K562 (cell line): Measurements from ENCODE around the gene SOWAHA. TPM values are rescaled to one million over a fixed set of nuclear protein-coding genes. Genes with fewer than 3 reads are reported as not detected.
A peak's percentile ranks its signal among the peaks of the same experiment; 100 is the strongest.

Experiments
- ATAC-seq: fragments of 200-7000 bp; cut with Tn5 transposase; 3 replicates; pipeline ENCODE4 v1.9.1; 2020; ENCODE audit warnings: moderate library complexity
- BruUV-seq: library from RNA; stranded (reverse); fragments of 400-500 nt; replicated peaks from 2 replicates; lab custom pipeline; 2021; lab: Mats Ljungman, UMichigan
- CTCF ChIA-PET: fragments of 300-600 bp; formaldehyde crosslinking; extraction: SDS; loops from one replicate; lab custom pipeline; 2021; ENCODE audit warnings: low intra/inter-chr PET ratio; lab: Yijun Ruan, JAX
- POLR2A ChIA-PET: fragments of 300-600, 350-650 bp; sonication (Branson Sonifier 250); formaldehyde crosslinking; extraction: SDS; loops from one replicate; lab custom pipeline; 2021; ENCODE audit warnings: antibody characterized with exemption, inconsistent platforms; lab: Yijun Ruan, JAX
- DNase-seq, 4 experiments: peaks; one replicate each; pipeline versions ENCODE4 v3.0.0 to v3.0.0-alpha.2; 2011 to 2018; ENCODE audit warnings: low spot score in 3 of 4, mixed read lengths in 3 of 4; ENCODE audit errors: extremely low read depth in 1 of 4
- FAIRE-seq: peaks from 2 replicates; lab custom pipeline; 2011; peaks lifted over from hg19 to GRCh38; lab: Jason Lieb, UNC
- H2AFZ ChIP-seq: 2 replicates; pipeline ENCODE4 v1.6.0; 2011; ENCODE audit warnings: low read depth, low read length, control low read depth, inconsistent platforms
- H3K27ac ChIP-seq: fragments of 200-600 bp; 3 replicates; pipeline ENCODE4 v1.8.0; 2011; ENCODE audit warnings: low read depth, mild to moderate bottlenecking, control low read depth, inconsistent platforms, low read length, moderate library complexity, mixed read lengths; ENCODE audit errors: extremely low read depth
- H3K27me3 ChIP-seq, 2 experiments: fragments of 300-600 bp in 1 of 2; 2 replicates in 1 of 2; 3 replicates in 1 of 2; pipeline versions ENCODE4 v1.6.0 to v1.8.0; 2011; ENCODE audit warnings: inconsistent platforms in 2 of 2, low read length in 2 of 2, mild to moderate bottlenecking in 1 of 2, mixed read lengths in 1 of 2, moderate library complexity in 1 of 2; ENCODE audit not compliant: control insufficient read depth in 2 of 2, insufficient read depth in 2 of 2
- H3K36me3 ChIP-seq: fragments of 300-600 bp; 3 replicates; pipeline ENCODE4 v1.8.0; 2011; ENCODE audit warnings: mild to moderate bottlenecking, low read length, inconsistent platforms; ENCODE audit not compliant: control insufficient read depth, insufficient read depth
- H3K4me1 ChIP-seq, 2 experiments: fragments of 200-600 bp in 1 of 2; replicated peaks in 1 of 2; 2 replicates in 1 of 2; 3 replicates in 1 of 2; pipeline versions ENCODE4 v1.5.1 to v1.8.0; 2011; ENCODE audit warnings: inconsistent platforms in 2 of 2, low read length in 2 of 2, mild to moderate bottlenecking in 1 of 2, mixed read lengths in 1 of 2, moderate library complexity in 1 of 2; ENCODE audit not compliant: control insufficient read depth in 2 of 2, insufficient read depth in 2 of 2
- H3K4me2 ChIP-seq: 2 replicates; pipeline ENCODE4 v1.6.1; 2011; ENCODE audit warnings: low read length, control low read depth, inconsistent platforms, mixed read lengths; ENCODE audit not compliant: insufficient read depth
- H3K4me3 ChIP-seq: fragments of 200-600 bp; sonication (generic), shearing (Covaris generic); 2 replicates; pipeline ENCODE4 v1.5.1; 2016; ENCODE audit warnings: control low read depth, inconsistent platforms
- H3K79me2 ChIP-seq: fragments of 200-600 bp; 3 replicates; pipeline ENCODE4 v1.8.0; 2011; ENCODE audit warnings: low read length, inconsistent platforms; ENCODE audit not compliant: control insufficient read depth, insufficient read depth
- H3K9ac ChIP-seq, 2 experiments: 2 replicates each; pipeline versions ENCODE4 v1.6.0 to v1.6.1; 2011; ENCODE audit warnings: low read depth in 2 of 2, low read length in 2 of 2, control low read depth in 1 of 2, inconsistent platforms in 1 of 2, mild to moderate bottlenecking in 1 of 2, mixed read lengths in 1 of 2; ENCODE audit not compliant: insufficient read depth in 1 of 2
- H3K9me1 ChIP-seq: one replicate; pipeline ENCODE4 v1.6.0; 2011; ENCODE audit warnings: inconsistent platforms, mild to moderate bottlenecking, low read length, moderate library complexity; ENCODE audit not compliant: control insufficient read depth, insufficient read depth
- H3K9me3 ChIP-seq: replicated peaks from 2 replicates; pipeline ENCODE4 v1.5.1; 2011; ENCODE audit warnings: low read depth, low read length, inconsistent platforms; ENCODE audit not compliant: control insufficient read depth, insufficient read depth
- H4K20me1 ChIP-seq: replicated peaks from 2 replicates; pipeline ENCODE4 v1.6.1; 2011; ENCODE audit warnings: low read length, inconsistent platforms, mixed read lengths; ENCODE audit not compliant: control insufficient read depth, insufficient read depth
- DEAF1 ChIP-seq: fragments of 450-650 bp; formaldehyde crosslinking; IDR thresholded peaks from 2 replicates; pipeline ENCODE4 v1.4.0; 2020; ENCODE audit warnings: mild to moderate bottlenecking, moderate library complexity
- ETV5 ChIP-seq: sonication (generic); formaldehyde crosslinking; IDR thresholded peaks from 2 replicates; pipeline ENCODE4 v1.4.0; 2020; ENCODE audit warnings: low read depth, mild to moderate bottlenecking, missing genetic modification reagents
- FOXA1 ChIP-seq: fragments of 450-650 bp; IDR thresholded peaks from 2 replicates; pipeline ENCODE4 v1.6.1; 2016; ENCODE audit warnings: mild to moderate bottlenecking, borderline replicate concordance
- GTF2F1 ChIP-seq: IDR thresholded peaks from 2 replicates; pipeline ENCODE4 v1.6.1; 2011; ENCODE audit warnings: low read depth, low read length, improper control_type of control experiment
- HMG20B ChIP-seq: fragments of 250-450 bp; sonication (Bioruptor Pico); IDR thresholded peaks from 2 replicates; pipeline ENCODE4 v1.5.0; 2021; ENCODE audit warnings: mild to moderate bottlenecking
- NBN ChIP-seq: fragments of 450-650 bp; IDR thresholded peaks from 2 replicates; pipeline ENCODE4 v1.6.1; 2016; ENCODE audit warnings: low read depth, mild to moderate bottlenecking
- NR2C2 ChIP-seq, 2 experiments: fragments of 200-800 bp in 1 of 2; sonication (Bioruptor generic) in 1 of 2; sonication (generic) in 1 of 2; formaldehyde crosslinking in 1 of 2; IDR thresholded peaks; 2 replicates each; pipeline versions ENCODE4 v1.6.1 to v1.8.0; 2016 to 2022; ENCODE audit warnings: mild to moderate bottlenecking in 1 of 2, missing compliant biosample characterization in 1 of 2, missing genetic modification characterization in 1 of 2, missing genetic modification reagents in 1 of 2
- PML ChIP-seq: IDR thresholded peaks from 2 replicates; pipeline ENCODE4 v1.6.1; 2012; ENCODE audit warnings: low read length, inconsistent platforms
- POLR3A ChIP-seq: IDR thresholded peaks from 2 replicates; pipeline ENCODE4 v1.6.1; 2011; ENCODE audit warnings: borderline replicate concordance, mild to moderate bottlenecking, moderate library complexity; ENCODE audit not compliant: insufficient read length, insufficient read depth; ENCODE audit errors: extremely low read depth
- PYGO2 ChIP-seq: fragments of 450-650 bp; IDR thresholded peaks from 2 replicates; pipeline ENCODE4 v1.6.1; 2016; ENCODE audit warnings: mild to moderate bottlenecking, missing genetic modification characterization, moderate library complexity, missing compliant biosample characterization
- RBM25 ChIP-seq: fragments of 200-400 bp; formaldehyde crosslinking; IDR thresholded peaks from 2 replicates; pipeline ENCODE4 v1.6.1; 2018; ENCODE audit warnings: low read length, low read depth, moderate library complexity; ENCODE audit not compliant: severe bottlenecking
- TAF1 ChIP-seq: IDR thresholded peaks from 2 replicates; pipeline ENCODE4 v1.6.1; 2011; ENCODE audit warnings: mild to moderate bottlenecking, low read length, moderate library complexity; ENCODE audit not compliant: insufficient read depth, control insufficient read depth, severe bottlenecking; ENCODE audit errors: extremely low read depth
- ZC3H11A ChIP-seq: IDR thresholded peaks from 2 replicates; pipeline ENCODE4 v1.6.1; 2012; ENCODE audit warnings: low read depth, low read length, improper control_type of control experiment
- ZNF431 ChIP-seq: sonication (generic); formaldehyde crosslinking; IDR thresholded peaks from 2 replicates; pipeline ENCODE4 v1.8.0; 2022; ENCODE audit warnings: mild to moderate bottlenecking, missing genetic modification reagents
- WGBS: fragments of 100-300 bp; shearing (Covaris generic); methylation state at CpG from one replicate; pipeline ENCODE4 v1.1.6; 2016; ENCODE audit warnings: low coverage, mixed read lengths; ENCODE audit not compliant: insufficient coverage; ENCODE audit errors: missing lambda C conversion rate; 5-methylcytosine and 5-hydroxymethylcytosine counted together
- in situ Hi-C: fragments of 300-500 bp; cut with MboI; formaldehyde crosslinking; loops from 4 replicates; pipeline ENCODE4 v1.15.0; 2018; ENCODE audit warnings: inconsistent platforms, mixed read lengths
- intact Hi-C: fragments of 100-400 bp; cut with micrococcal nuclease; formaldehyde crosslinking; loops from 2 replicates; pipeline ENCODE4 v1.14.2; 2022
- polyA plus RNA-seq, 8 experiments: library from polyadenylated mRNA; depleted of rRNA in 4 of 8; stranded (reverse) in 5 of 8; unstranded in 3 of 8; fragments of >200 nt; fragmentation: Nextera tagmentation in 2 of 8; fragmentation: Illumina TruSeq in 1 of 8; extraction: Ambion mirVana in 2 of 8; extraction: Trizol in 1 of 8; gene quantifications; 2 replicates each; pipeline versions ENCODE4 v1.2.1 to v1.2.3, GENCODE V29; 2011 to 2014; ENCODE audit warnings: inconsistent platforms in 1 of 8, missing spikeins in 1 of 8
- total RNA-seq, 7 experiments: library from RNA; depleted of rRNA in 6 of 7; stranded (reverse); fragments of >200 nt in 6 of 7; fragmentation: Illumina TruSeq in 2 of 7; extraction: Trizol in 2 of 7; gene quantifications; 2 replicates each; pipeline versions ENCODE4 v1.2.1 to v1.2.3, GENCODE V29; 2011 to 2021; ENCODE audit warnings: low replicate concordance in 1 of 7
- TF ChIP-seq, protein P1 (sequence below): fragments of 200-400 bp; formaldehyde crosslinking; IDR thresholded peaks from 2 replicates; pipeline ENCODE4 v1.6.1; 2017; ENCODE audit warnings: mild to moderate bottlenecking, low read depth, low read length, moderate library complexity
- TF ChIP-seq, protein P2 (sequence below): fragments of 450-650 bp; formaldehyde crosslinking; IDR thresholded peaks from 2 replicates; pipeline ENCODE4 v1.4.0; 2020; ENCODE audit warnings: mild to moderate bottlenecking, mixed read lengths

SOWAHA gene
- total and polyA plus RNA-seq, 9 of the 15 experiments (the other 6 are each of a cell fraction or from before 2014, with no cell fraction given): not detected

- intact Hi-C loops: no loop called here
- Histone ChIP-seq H4K20me1 (peaks cover 18% of the 10 kb centered on the region), H3K9me3 (no peaks in the 10 kb centered on the region), H3K9ac (peak overlapping the region in 1 of 2 experiments; percentile 90; a peak in 2 of 4 replicates), H2AFZ (no peak overlapping the region), H3K36me3 (peaks cover 54% of the 10 kb centered on the region; the same call in 2 of the 3 replicates), H3K4me2 (no peak overlapping the region), H3K79me2 (peaks cover 97% of the 10 kb centered on the region), H3K9me1 (no peaks in the 10 kb centered on the region), H3K27me3 (no peaks in the 10 kb centered on the region), H3K4me3 (no peak overlapping the region), H3K27ac (no peak overlapping the region), H3K4me1 (peaks cover 34 to 46% of the 10 kb centered on the region in 2 experiments)
- WGBS: 93% methylated on average over 8 of the region's 8 CpGs
- ChIA-PET POLR2A (interaction anchor here (0.7 to 1.6 kb wide), 5 partner anchors 9 to 36 kb away, joined by 3 to 8 read pairs (median 4); no protein-coding TSS in a partner anchor), CTCF (interaction anchor here (0.6 kb wide), 1 partner anchor 37 kb away, joined by 4 read pairs; no protein-coding TSS in a partner anchor)
- DNase-seq (no peak), ATAC-seq (no peak), FAIRE-seq (no peak)
- BruUV-seq: no TSS peak
- in situ Hi-C loops: no loop called here
- TF ChIP-seq GTF2F1: no peak
- no peak for TF ChIP-seq ZNF431
- no peak for TF ChIP-seq FOXA1
- TF ChIP-seq ZC3H11A: no peak
- no peak for TF ChIP-seq TAF1
- no peak for TF ChIP-seq DEAF1 (CRISPR knock-in tag)
- TF ChIP-seq POLR3A: no peak
- no peak for TF ChIP-seq ETV5 (CRISPR knock-in tag)
- no peak for TF ChIP-seq NBN
- no peak for TF ChIP-seq HMG20B (CRISPR knock-in tag)
- TF ChIP-seq, protein P1, sequence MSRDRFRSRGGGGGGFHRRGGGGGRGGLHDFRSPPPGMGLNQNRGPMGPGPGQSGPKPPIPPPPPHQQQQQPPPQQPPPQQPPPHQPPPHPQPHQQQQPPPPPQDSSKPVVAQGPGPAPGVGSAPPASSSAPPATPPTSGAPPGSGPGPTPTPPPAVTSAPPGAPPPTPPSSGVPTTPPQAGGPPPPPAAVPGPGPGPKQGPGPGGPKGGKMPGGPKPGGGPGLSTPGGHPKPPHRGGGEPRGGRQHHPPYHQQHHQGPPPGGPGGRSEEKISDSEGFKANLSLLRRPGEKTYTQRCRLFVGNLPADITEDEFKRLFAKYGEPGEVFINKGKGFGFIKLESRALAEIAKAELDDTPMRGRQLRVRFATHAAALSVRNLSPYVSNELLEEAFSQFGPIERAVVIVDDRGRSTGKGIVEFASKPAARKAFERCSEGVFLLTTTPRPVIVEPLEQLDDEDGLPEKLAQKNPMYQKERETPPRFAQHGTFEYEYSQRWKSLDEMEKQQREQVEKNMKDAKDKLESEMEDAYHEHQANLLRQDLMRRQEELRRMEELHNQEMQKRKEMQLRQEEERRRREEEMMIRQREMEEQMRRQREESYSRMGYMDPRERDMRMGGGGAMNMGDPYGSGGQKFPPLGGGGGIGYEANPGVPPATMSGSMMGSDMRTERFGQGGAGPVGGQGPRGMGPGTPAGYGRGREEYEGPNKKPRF: no peak
- no peak for TF ChIP-seq PYGO2
- TF ChIP-seq, protein P2, sequence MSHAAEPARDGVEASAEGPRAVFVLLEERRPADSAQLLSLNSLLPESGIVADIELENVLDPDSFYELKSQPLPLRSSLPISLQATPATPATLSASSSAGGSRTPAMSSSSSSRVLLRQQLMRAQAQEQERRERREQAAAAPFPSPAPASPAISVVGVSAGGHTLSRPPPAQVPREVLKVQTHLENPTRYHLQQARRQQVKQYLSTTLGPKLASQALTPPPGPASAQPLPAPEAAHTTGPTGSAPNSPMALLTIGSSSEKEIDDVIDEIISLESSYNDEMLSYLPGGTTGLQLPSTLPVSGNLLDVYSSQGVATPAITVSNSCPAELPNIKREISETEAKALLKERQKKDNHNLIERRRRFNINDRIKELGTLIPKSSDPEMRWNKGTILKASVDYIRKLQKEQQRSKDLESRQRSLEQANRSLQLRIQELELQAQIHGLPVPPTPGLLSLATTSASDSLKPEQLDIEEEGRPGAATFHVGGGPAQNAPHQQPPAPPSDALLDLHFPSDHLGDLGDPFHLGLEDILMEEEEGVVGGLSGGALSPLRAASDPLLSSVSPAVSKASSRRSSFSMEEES: no peak
- TF ChIP-seq NR2C2 (CRISPR knock-in tag; IDR thresholded peaks at IDR 0.05): no peak
- TF ChIP-seq NR2C2 (tag; IDR thresholded peaks at IDR 0.05): no peak
- TF ChIP-seq RBM25: no peak
- TF ChIP-seq PML: no peak
Measured at GRCh38 chr5:132772291-132773070, 40.6 kb upstream of the SOWAHA start.
